ENCODE measurements around the gene UGT2B15.

The UGT2B15 gene

GRCh38 chr4:68617003-68617698, 53.3 kb downstream of the UGT2B15 start:
- DNase-seq (ENCODE audit: low read depth): no peak
- no peak for TF ChIP-seq CTCF (IDR thresholded peaks at IDR 0.05; ENCODE audit: low read length, missing control alignments)

GRCh38 chr4:68615699-68616422, 54.6 kb downstream of the UGT2B15 start:
- DNase-seq (ENCODE audit: low read depth): no peak
- TF ChIP-seq CTCF (IDR thresholded peaks at IDR 0.05; ENCODE audit: low read length, missing control alignments): no peak
- H3K4me3 ChIP-seq (replicated peaks; ENCODE audit: low read depth, low read length): no peak overlapping the region

More at GRCh38 chr4:68617003-68617698, 53.3 kb downstream of the UGT2B15 start:
- H3K4me3 ChIP-seq (replicated peaks; ENCODE audit: low read depth, low read length): no peak overlapping the region

DNA sequence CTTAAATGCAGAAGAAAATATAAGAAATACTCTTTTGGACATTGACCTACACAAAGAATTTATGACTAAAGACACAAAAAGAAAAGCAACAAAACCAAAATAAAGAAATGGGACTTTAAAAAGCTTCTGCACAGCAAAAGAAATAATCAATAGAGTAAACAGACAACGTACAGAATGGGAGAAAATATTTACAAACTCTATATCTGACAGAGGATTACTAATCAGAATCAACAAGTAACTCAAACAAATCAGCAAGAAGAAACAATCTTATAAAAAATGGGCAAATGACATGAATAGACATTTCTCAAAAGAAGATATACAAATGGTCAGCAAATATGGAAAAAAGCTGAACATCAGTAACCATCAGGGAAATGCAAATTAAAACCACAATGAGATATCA, 56.7 kb downstream of the UGT2B15 start:
- DNase-seq (ENCODE audit: low read depth): no peak
- TF ChIP-seq CTCF (IDR thresholded peaks at IDR 0.05; ENCODE audit: low read length, missing control alignments): no peak
- H3K4me3 ChIP-seq (replicated peaks; ENCODE audit: low read depth, low read length): no peak overlapping the region

DNA sequence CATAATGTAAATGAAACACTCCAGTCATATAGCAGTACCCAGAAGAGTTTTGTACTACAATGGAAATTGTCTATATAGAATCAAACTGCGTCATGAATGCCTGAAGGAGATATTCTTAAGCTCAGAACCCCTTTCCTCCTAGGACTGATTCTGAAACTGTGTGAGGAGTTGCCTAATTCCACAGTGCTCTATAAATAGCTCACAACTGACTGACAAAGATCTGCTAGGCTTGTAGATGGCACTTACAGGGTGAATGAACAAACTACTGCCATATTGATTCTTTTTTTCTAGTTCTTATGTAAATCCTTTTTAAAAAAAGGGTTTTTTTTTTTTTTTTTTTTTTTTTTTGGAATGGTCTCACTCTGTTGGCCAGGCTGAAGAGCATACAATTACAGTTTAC, 64.2 kb downstream of the UGT2B15 start:
- no peak for DNase-seq (ENCODE audit: low read depth)
- H3K4me3 ChIP-seq (replicated peaks; ENCODE audit: low read depth, low read length): no peak overlapping the region
- TF ChIP-seq CTCF (IDR thresholded peaks at IDR 0.05; ENCODE audit: low read length, missing control alignments): no peak

DNA sequence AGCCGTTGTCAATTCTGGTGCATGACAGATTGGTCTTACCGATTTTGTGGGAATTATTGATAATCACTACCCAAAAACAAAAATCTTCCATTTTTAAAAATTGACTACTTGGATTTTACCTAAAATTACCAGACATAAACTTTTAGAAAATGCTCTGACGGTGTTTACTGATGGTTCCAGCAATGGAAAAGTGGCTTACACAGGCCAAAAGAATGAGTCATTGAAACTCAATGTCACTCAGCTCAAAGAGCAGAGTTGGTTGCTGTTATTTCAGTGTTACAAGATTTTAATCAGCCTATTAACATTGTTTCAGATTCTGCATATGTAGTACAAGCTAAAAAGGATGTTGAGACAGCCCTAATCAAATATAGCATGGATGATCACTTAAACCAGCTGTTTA, 71.3 kb downstream of the UGT2B15 start:
- H3K4me3 ChIP-seq (replicated peaks; ENCODE audit: low read depth, low read length): no peak overlapping the region
- TF ChIP-seq CTCF (IDR thresholded peaks at IDR 0.05; ENCODE audit: low read length, missing control alignments): no peak
- DNase-seq (ENCODE audit: low read depth): no peak

GRCh38 chr4:68597482-68597881, 73.0 kb downstream of the UGT2B15 start:
- TF ChIP-seq CTCF (IDR thresholded peaks at IDR 0.05; ENCODE audit: low read length, missing control alignments): no peak
- no peak overlapping the region for H3K4me3 ChIP-seq (replicated peaks; ENCODE audit: low read depth, low read length)
- DNase-seq (ENCODE audit: low read depth): no peak

Measured in fibroblast of pulmonary artery (primary cell).